HG03039 (cell line): ENCODE measurements around the gene RPL22.

Experiments
- ATAC-seq: cut with Tn5 transposase; IDR thresholded peaks from one replicate; pipeline ENCODE4 v1.9.1; 2021; ENCODE audit warnings: mild to moderate bottlenecking, moderate library complexity; ENCODE audit not compliant: unreplicated experiment

The RPL22 gene

GRCh38 chr1:6205849-6206519, 6.6 kb upstream of the RPL22 start, which contains the start of gene RNF207:
TSS of gene RNF207 (plus strand) at chr1:6206119. CDS start at chr1:6206536, 417 bp downstream.
- no peak for ATAC-seq

GRCh38 chr1:6202256-6202655, 2.9 kb upstream of the RPL22 start:
- ATAC-seq = no peak

GRCh38 chr1:6200188-6200809, 904 bp upstream of the RPL22 start:
- no peak for ATAC-seq

DNA sequence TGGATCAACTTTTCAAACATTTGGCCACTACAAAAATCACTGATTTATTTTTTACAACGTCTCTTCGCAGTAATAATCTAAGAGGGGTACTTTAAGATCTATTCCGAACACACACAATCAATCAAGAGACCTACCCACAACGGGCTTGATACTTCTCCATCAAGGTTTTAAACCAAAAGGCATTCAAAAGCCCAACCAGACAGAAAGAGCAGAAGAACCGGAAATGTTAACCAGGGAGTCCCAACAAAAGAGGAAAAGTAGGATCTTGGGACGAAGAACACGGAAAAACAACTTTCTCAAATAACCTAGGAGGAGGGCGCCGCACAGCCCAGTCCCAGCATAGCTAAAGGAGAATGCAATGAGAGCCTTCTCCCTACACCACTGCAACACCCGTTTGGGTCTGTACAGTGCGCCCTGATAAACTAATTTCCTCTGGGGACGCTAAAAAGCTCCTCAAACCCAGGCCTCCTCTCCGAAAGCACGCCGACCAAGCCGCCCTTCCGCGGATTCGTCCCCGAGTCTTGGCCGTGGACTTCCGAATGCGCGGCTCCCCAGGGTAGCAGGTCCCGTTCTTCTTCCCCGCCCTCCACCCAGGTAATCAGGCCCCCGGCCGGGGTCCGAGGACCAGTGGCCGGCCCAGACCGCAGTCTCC, 623 bp downstream of the RPL22 start:
- ATAC-seq = no peak

GRCh38 chr1:6197746-6198427, 1.5 kb downstream of the RPL22 start:
- no peak for ATAC-seq

GRCh38 chr1:6191968-6192367, 7.4 kb downstream of the RPL22 start:
- ATAC-seq = no peak

DNA sequence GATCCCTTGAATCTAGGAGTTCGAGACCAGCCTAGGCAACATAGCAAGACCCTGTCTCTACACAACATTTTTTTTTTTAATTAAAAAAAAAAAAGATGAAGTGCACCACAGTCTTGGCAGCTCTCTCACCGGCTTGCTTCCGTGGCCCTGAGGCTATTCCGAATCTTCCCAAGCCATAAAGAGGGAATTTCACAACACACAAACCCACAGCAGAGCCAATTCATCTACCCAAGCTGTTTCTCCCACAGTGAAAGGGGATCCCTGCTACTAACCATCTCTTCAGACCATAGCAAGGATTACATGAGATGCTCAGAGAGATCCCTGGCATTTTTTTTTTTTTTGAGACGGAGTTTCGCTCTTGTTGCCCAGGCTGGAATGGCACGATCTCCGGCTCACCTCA, 10.9 kb downstream of the RPL22 start:
- no peak for ATAC-seq

DNA sequence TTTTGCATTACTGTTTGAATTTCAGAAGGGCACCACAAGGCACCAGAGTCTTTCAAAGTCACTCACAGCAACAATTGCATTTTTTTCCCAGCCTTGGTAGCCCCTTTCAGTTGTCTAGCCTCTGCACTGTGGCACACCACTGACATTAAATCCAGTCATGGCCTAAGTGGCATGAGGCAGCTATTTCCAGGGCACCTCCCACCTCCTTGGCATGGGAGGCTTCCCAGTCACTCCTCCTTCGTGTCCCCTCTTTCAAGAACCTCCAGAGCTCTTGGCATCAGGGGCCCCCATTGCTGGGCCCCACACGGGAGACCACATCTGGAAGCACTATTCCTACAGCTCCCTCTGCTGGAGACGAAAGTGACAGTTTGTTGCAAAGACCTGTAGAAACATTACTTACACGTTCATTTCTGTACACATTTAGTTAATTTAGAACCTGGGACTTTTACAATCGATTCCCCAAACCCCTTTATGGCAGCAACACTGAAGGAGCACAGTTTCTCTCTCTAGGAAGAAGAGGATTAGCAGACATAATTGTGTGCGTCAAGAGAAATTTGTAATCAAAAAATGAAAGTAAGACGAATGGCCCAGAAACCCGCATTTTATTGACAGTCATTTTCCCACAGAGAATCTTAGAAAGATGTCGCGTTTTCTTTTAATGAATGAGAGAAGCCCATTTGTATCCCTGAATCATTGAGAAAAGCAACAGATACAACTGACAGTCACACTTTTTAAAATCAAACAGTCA, 13.6 kb downstream of the RPL22 start:
- ATAC-seq = no peak

DNA sequence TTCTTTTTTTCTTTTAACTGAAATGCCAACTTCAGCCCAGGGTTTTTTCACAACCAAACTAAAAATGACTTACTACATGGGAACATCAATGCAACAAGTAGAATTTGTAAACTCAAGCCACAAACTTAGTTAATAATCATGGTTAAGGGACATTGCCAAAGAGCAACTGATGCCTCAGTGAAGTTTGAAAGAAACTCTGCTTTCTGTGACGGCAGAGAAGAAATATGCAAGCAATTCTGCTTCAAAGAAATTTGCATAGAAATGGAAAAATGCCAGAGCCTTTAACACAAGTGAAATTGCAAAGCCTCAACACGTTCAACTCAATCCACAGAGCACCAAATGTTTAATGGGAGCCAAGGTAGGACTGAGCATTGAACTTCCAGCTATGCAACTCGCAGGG, 14.2 kb downstream of the RPL22 start:
- ATAC-seq = no peak

DNA sequence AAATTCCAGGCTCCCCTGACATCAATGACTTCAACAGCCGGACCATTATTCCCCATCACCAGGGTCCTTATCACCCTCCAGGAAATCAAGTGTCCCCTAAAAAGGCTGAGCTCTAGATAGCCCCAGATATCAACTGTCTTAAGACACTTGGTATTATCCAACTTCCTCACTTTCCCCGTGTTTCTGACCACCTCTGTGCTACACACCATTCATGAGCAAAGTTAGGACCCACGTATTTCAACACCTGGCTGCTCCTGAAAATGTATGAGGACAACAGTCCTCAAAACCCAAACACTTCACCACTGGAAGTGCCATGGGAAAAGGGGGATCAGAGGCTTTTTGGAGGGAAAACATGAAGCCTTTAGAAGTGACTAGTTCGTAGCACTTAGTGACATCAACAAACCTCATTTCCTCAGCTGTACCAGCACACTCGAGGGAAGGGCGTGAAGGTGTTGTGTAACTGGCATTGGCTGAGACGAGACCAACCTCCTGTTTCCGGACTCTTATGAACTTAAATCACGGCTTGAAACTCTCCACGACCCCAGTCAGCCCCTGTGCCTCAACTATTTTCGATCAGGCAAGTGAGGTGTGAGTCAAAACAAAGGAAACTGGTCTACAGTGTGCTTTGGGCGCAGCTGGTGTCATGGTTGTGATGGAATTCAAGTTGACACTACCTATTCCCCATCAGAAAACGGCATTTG, 15.2 kb downstream of the RPL22 start:
- ATAC-seq = no peak

DNA sequence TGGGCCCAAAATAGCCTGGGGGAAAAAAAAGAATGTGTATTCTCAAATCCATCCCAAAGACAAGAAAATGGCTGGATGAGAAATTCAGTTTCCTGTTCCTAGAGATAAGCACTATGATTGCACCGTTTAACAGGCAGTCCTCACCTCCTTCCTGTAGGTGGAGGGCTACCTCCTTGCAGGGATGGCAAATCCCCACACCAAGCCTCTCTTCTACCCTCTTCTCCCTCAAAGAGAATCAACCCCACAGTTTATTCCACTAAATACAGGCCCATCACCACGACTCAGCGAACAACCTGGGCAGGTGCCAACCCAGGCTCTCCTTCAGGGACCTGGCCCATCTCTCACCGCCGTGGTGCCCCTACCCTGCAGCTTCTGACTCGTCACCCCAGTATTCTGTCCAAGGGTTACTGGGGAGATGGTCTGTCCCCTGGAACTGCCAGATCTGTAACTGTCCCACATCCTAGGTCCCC, 15.8 kb downstream of the RPL22 start:
- no peak for ATAC-seq

- ATAC-seq = no peak
Measured at GRCh38 chr1:6181347-6181770, 18.0 kb downstream of the RPL22 start.

DNA sequence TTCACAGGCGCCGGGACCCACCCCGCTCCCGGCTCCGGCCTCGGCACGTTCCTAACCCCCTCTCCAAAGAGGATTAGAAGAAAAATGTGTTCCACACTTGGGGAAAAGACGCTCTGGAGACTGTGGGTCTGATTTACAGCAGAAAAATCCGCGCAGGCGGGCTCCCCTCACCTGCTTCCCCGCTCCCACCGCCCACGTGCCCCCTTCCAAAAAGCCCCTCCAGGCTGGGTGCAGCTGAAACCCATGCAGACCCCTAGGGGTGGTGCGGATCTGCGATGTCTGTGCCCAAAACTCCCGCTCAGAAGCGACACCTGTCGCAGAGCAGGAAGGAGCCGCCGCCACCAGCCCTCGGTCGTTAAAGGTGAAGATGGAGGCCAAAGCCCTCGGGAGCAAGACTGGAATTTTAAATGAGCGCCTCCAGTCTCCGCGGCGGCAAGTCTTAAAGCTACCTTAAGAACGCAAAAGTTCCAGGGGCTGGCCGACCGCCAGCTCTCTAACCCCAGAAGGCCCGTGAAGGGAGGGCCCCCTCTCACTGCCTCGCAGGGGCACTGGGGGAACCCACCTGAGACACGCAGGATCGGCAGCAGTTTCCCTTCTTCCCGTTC, 18.6 kb downstream of the RPL22 start:
- no peak for ATAC-seq

DNA sequence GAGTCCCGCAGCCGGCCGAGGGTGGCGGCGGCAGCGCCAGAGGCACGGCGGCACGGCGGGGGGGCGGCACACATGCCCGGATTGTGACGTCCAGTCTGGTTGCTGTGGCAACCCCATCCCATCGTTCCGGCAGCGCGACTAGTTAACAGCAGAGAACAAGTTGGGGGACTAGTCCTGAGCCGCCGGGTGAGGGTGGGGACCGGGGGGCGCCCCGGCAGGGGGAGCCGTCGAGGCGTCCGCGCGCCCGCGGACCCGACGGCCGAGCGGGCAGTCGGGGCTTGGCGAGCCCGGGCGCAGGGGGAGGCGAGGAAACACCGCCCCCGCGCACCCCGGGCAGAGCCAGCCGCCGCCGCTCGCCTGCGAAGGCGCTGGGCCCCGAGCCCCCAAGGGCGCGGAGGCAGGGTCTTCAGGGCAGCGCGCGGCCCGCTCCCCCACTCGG, 19.1 kb downstream of the RPL22 start, which contains the start of gene CHD5:
CHD5 (minus strand) TSS at position 54 of the 439 bp plus-strand sequence. CDS start 298 bp downstream, outside the sequence.
- ATAC-seq = no peak

DNA sequence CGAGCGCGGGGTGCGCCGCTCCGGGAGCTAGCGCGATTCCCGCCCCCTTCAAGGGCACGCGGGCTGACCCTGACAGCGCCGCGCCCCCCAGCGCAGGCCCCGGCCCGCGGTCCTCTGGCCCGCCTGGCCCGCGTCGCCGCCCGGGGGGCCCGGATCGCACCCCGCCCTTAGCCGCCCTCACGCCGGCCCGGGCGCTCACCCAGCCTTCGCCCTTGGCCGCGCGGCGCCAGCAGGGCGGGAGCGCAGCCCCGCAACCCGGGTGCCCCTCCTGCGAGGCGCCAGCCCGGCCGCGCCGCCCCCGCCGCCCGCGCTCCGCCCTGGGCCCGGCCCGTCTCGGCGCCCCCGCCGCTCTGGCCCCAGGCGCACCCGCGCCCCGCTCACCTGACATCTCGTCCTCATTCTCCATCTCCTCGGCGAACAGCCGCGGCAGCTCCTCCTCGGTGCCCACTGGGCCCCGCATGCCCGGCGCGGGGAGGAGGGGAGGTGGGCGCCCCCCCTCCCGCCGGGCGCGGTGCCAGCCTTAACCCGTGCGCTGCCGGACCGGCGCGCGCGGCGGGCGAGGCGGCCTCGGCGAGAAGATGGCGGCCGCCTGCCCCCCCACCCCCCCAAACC, 19.7 kb downstream of the RPL22 start:
- ATAC-seq = no peak

DNA sequence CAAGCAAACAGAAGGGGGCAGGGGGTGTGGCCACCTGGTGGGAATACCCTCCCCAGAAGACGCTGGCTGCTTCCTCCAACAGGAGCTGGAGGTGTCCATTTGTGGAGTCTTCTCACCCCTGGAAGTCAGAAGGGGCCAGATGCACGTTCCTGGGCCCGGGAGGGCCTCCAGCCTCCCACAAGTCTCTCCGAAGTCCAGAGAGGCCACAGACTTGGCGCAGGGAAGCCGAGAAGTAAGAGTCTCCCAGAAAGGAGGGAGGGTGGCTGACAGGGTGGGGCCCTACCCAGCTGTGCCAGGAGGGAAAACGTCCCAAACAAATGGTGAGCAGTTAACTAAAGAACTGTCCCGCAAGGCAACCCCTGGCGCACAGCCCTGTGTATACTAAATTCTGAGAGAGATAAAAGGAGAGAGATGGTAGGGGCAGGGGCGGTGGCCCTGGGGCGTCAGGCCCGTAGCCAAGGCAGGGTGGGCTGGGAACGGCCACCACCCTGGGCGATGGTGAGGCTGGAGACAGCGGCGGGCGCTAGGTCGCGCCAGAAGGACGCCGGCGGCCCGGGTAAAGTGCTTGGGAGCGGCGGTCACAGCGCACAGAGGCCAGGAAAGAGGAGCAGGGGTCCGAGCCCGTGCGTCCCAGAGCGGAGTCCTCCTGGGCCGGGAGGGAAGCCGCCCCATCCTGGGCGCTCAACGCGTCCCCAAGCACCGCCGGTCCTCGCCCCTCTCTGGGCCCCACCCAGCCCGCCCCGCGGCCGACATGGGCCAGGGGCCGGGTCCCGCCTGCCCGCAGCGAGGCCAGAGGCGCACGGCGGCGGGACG, 20.4 kb downstream of the RPL22 start:
- no peak for ATAC-seq

DNA sequence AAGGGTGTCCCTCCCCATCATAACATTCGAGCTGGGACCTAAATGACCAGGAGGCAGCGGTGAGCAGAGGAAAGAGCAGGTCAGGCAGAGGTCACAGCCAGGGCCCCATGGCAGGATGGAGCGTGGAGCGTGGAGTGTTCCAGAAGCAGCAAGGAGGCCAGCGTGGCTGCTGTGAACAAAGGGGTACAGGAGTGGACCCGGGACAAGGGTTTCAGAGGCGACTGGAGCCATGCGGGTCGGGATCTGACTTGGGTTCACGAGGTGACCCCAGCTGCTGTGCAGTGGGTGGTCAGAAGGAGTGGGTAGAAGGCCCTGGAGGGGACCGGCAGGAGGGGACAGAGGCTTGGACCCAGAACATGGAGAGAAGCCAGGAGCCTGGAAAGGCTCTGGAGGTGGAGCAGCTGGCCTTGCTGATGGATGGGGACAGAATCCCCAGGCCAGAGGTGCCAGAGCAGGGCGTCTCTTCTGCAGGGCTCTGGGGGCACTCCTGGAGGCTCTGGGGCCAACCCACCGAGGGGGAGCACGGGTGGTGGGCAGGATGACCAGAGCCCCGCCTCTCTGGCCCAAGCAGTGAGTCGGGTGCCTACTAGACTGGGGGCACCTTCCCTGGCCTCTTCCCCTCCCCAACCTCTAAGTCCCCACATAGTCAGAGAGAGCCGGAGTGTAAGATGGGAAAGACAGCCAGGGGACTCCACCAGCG, 21.6 kb downstream of the RPL22 start:
- no peak for ATAC-seq

DNA sequence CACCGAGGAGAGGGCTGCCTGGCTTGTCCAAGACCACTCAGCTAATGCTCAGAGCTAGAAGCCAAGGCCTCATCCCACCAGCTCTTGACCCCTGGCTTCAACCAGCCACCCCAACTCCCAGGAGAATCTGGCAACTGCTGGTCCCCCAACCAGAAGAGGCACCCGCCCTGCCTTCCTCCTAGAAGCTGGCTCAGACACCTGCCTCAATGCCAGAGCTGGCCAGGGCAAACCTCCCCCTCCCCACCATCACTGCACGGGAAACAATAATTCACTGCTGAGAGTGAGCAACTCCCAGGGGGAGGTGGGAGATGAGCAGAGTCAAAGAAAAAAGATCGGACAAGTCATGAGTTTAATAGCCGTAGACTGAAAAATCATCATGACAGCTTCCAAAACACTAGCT, 22.6 kb downstream of the RPL22 start:
- no peak for ATAC-seq
